Measurements from ENCODE around the gene CIDEB. TPM values are rescaled to one million over a fixed set of nuclear protein-coding genes. Genes with fewer than 3 reads are reported as not detected.
"Not testable (repeated sequence)": the region's sequence is repeated elsewhere in the genome, so short reads cannot be mapped to it uniquely, and the experiment has no call there.

CIDEB gene
- total RNA-seq = 4.6 and 7.5 TPM in 2 replicates

- DNase-seq = peak; percentile 79
Measured at GRCh38 chr14:24307575-24308341, at the start of gene CIDEB. TSS of gene CIDEB (minus strand) at chr14:24307977. CDS start at chr14:24307858, 119 bp downstream.

GRCh38 chr14:24356208-24356607 lies 48.4 kb upstream of the CIDEB start:
- DNase-seq = no peak

GRCh38 chr14:24355009-24355408 lies 47.2 kb upstream of the CIDEB start:
- DNase-seq = no peak

GRCh38 chr14:24354482-24354825 lies 46.7 kb upstream of the CIDEB start:
- not testable (repeated sequence) for DNase-seq

GRCh38 chr14:24353559-24354481 lies 46.0 kb upstream of the CIDEB start:
- DNase-seq = no peak

- peak; percentile 26 for DNase-seq
Measured at GRCh38 chr14:24351517-24351916, 43.7 kb upstream of the CIDEB start.

GRCh38 chr14:24349742-24350141 lies 42.0 kb upstream of the CIDEB start:
- DNase-seq = no peak

GRCh38 chr14:24348186-24348585 lies 40.4 kb upstream of the CIDEB start:
- DNase-seq = no peak

GRCh38 chr14:24347134-24347533 lies 39.4 kb upstream of the CIDEB start:
- DNase-seq = no peak

GRCh38 chr14:24343795-24344660 lies 36.3 kb upstream of the CIDEB start:
- DNase-seq = no peak

- DNase-seq = no peak
Measured at GRCh38 chr14:24342889-24343288, 35.1 kb upstream of the CIDEB start.

GRCh38 chr14:24340606-24341005 lies 32.8 kb upstream of the CIDEB start:
- DNase-seq = no peak

- DNase-seq = peak; percentile 32
Measured at GRCh38 chr14:24339284-24340151, 31.7 kb upstream of the CIDEB start, which contains the start of gene RIPK3. TSS of gene RIPK3 (minus strand) at chr14:24339991. CDS start at chr14:24339826, 165 bp downstream.

GRCh38 chr14:24338843-24339242 lies 31.1 kb upstream of the CIDEB start:
- no peak for DNase-seq

- no peak for DNase-seq
Measured at GRCh38 chr14:24337824-24338175, 30.0 kb upstream of the CIDEB start.

- no peak for DNase-seq
Measured at GRCh38 chr14:24337144-24337823, 29.5 kb upstream of the CIDEB start.

GRCh38 chr14:24335461-24336171 lies 27.8 kb upstream of the CIDEB start:
- DNase-seq = peak; percentile 47

- DNase-seq = peak; percentile 61
Measured at GRCh38 chr14:24334431-24335291, 26.9 kb upstream of the CIDEB start, which contains the start of gene ADCY4. TSS of gene ADCY4 (minus strand) at chr14:24335071. CDS start at chr14:24334652, 419 bp downstream.
